Fibroblast of mammary gland (primary cell): ENCODE results near the gene SCLT1.
"Not testable (repeated sequence)": the region's sequence is repeated elsewhere in the genome, so short reads cannot be mapped to it uniquely, and the experiment has no call there.

Experiments used
- DNase-seq: peaks from one replicate; pipeline ENCODE4 v3.0.0-alpha.2; 2010; ENCODE audit warnings: low read depth
- H3K4me3 ChIP-seq: 2 replicates; pipeline ENCODE4 v1.5.1; 2011; ENCODE audit warnings: low read depth, mild to moderate bottlenecking, low read length, moderate library complexity; ENCODE audit not compliant: control insufficient read depth
- TF ChIP-seq, protein P1 (sequence below): conservative IDR thresholded peaks from 2 replicates; pipeline ENCODE4 v1.5.1; 2011; ENCODE audit warnings: low read depth, low read length, inconsistent platforms; ENCODE audit not compliant: control insufficient read depth, insufficient read depth

The SCLT1 gene

GRCh38 chr4:129082302-129082701 lies 11.0 kb downstream of the SCLT1 start:
- no peak overlapping the region for H3K4me3 ChIP-seq
- TF ChIP-seq, protein P1, sequence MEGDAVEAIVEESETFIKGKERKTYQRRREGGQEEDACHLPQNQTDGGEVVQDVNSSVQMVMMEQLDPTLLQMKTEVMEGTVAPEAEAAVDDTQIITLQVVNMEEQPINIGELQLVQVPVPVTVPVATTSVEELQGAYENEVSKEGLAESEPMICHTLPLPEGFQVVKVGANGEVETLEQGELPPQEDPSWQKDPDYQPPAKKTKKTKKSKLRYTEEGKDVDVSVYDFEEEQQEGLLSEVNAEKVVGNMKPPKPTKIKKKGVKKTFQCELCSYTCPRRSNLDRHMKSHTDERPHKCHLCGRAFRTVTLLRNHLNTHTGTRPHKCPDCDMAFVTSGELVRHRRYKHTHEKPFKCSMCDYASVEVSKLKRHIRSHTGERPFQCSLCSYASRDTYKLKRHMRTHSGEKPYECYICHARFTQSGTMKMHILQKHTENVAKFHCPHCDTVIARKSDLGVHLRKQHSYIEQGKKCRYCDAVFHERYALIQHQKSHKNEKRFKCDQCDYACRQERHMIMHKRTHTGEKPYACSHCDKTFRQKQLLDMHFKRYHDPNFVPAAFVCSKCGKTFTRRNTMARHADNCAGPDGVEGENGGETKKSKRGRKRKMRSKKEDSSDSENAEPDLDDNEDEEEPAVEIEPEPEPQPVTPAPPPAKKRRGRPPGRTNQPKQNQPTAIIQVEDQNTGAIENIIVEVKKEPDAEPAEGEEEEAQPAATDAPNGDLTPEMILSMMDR: no peak
- no peak for DNase-seq

GRCh38 chr4:129080129-129080528 lies 13.2 kb downstream of the SCLT1 start:
- TF ChIP-seq, protein P1: no peak
- no peak for DNase-seq
- H3K4me3 ChIP-seq: no peak overlapping the region

DNA sequence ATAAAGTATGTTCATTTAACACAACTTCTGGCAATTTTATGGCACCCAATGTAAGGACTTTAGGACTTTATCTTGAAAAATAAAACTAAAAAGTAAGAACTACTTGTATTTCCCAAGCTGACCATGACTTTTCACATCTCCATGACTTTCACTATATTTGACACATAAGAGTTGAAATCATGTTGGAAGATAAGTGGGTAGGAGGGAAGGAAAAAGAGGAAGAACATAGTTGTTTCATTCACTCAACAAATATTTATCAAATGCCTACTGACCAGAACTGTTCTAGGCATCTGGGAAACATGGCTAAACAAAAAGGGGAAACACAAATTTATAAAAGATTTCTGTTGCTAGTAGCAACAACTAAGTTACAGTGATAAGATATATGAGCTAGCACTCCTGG lies 16.0 kb downstream of the SCLT1 start:
- TF ChIP-seq, protein P1: no peak
- H3K4me3 ChIP-seq: no peak overlapping the region
- DNase-seq: no peak

GRCh38 chr4:129069537-129069936 lies 23.8 kb downstream of the SCLT1 start:
- not testable (repeated sequence) for DNase-seq, H3K4me3 ChIP-seq

DNA sequence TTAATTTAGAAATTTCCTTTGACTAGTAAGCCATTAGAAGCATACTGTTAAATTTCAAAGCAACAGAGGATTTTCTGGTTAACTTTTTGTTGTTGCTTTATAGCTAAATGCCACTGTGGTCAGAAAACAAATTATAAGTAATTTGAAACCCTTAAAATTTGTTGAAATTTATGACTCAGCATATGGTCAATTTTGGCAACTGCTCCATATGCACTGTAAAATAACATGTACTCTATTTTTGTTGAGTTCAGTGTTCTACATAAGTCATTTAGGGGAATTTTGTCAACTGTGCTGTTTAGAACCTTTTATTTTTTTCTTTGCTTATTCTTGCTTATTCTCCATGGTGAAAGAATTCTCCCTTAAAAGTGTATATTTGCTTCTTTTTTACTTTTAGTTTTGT lies 28.6 kb downstream of the SCLT1 start:
- TF ChIP-seq, protein P1: no peak
- DNase-seq: peak; percentile 83
- H3K4me3 ChIP-seq: no peak overlapping the region

DNA sequence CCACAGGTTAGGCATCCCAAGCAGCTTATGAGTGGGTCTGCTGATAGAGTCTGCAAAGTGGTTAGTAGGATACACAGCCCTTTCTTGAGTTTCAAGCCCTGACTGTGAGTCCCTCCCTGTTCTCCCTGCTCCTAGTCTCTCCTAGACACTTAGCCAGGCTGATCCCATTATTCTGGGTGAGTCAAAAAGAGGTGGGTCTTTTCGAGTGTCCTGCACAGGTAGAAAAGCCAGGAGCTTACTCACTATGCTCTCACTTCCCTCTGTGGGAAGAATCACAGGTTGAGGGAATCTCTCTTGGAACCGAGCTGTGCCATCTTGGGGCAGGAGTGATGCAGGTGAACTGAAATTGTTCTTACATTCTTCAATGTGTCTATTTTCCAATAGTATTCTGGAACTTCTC lies 29.7 kb downstream of the SCLT1 start:
- no peak overlapping the region for H3K4me3 ChIP-seq
- TF ChIP-seq, protein P1: no peak
- DNase-seq: no peak

- TF ChIP-seq, protein P1: no peak
- no peak for DNase-seq
Measured at GRCh38 chr4:129062580-129062979, 30.8 kb downstream of the SCLT1 start.

DNA sequence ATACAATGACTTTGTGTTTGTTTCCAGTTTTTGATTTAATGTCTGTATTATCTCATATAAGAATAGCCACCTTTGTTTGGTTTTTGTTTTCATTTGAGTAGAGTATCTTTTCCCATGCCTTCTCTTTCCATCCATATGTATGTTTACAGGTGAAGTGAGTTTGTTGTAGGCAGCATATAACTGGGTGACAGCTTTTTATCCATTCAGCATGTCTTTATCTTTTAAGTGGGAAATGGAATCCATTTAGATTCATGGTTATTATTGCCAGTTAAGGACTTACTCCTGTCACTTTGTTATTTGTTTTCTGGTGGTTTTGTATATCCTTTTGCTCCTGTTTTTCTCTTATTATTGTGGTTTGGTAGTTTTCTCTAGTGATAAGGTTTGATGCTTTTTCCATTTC lies 34.3 kb downstream of the SCLT1 start:
- H3K4me3 ChIP-seq: no peak overlapping the region
- TF ChIP-seq, protein P1: no peak
- DNase-seq: no peak

More at GRCh38 chr4:129062580-129062979, 30.8 kb downstream of the SCLT1 start:
- H3K4me3 ChIP-seq: no peak overlapping the region
